Stimulated activated CD8-positive, alpha-beta memory T cell treated with anti-CD3 and anti-CD28 coated beads, Interleukin-7, amount 100 ng/mL, for 1 hour (primary cell): ENCODE measurements around the gene SORCS2.

Experiments used
- DNase-seq, 2 donors: peaks; one replicate each; pipeline ENCODE4 v3.0.0-alpha.2; 2020; ENCODE audit warnings: low read depth in 2 of 2

The SORCS2 gene

DNA sequence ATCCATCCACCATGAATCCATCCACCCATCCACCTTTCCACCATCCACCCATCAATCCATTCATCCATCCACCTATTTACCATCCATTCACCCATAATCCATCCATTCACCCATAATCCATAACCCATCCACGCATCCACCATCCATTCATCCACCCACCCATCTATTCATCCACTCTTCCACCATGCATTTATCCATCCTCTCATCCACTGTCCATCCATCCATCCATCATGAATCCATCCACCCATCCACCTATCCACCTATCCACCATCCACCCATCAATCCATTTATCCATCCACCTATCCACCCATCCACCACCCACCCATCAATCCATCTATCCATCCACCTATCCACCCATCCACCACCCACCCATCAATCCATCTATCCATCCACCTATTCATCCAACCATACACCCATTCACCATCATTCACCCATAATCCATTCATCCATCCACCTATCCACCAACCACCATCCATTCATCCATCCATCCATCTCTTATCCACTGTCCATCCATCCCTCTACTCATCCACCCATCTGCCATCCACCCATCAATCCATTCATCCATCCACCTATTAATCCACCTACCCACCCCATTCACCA lies 422.1 kb downstream of the SORCS2 start:
- no peak for DNase-seq

DNA sequence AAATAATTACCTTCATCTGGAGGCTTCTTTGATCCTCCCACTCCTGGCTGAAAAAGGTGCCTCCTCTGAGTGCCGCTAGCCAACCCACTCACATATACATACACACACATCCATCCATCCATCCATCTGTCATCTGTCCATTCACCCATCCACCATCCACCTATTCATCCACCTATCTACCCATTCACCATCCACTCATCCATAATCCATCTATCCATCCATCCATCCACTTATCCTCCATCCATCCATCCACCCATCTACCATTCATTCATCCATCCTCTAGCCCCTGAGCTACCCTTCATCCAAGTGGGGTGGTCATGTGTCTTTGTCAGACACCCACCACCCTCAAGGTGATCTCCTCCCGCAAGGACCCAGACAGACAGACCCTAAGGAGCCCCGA lies 423.9 kb downstream of the SORCS2 start:
- no peak for DNase-seq

DNA sequence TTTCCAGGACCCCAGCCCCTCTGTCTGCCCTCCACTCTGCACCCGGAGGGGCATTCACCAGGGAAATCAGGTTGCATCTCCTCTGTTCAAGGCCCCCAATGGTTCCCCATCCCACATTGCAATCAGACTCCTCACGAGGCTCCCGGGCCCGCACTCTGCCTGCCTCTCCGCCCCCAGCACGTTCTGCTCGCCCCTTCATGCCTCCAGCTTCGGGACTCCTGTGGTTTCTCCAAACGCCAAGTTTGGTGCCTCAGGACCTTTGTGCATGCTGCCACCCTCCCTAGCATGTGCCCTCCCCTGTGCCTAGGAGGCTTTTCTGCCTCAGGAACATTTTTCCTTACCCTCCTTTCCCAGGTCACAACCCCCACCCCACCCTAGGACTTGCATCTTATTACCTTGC lies 426.0 kb downstream of the SORCS2 start:
- no peak for DNase-seq

DNA sequence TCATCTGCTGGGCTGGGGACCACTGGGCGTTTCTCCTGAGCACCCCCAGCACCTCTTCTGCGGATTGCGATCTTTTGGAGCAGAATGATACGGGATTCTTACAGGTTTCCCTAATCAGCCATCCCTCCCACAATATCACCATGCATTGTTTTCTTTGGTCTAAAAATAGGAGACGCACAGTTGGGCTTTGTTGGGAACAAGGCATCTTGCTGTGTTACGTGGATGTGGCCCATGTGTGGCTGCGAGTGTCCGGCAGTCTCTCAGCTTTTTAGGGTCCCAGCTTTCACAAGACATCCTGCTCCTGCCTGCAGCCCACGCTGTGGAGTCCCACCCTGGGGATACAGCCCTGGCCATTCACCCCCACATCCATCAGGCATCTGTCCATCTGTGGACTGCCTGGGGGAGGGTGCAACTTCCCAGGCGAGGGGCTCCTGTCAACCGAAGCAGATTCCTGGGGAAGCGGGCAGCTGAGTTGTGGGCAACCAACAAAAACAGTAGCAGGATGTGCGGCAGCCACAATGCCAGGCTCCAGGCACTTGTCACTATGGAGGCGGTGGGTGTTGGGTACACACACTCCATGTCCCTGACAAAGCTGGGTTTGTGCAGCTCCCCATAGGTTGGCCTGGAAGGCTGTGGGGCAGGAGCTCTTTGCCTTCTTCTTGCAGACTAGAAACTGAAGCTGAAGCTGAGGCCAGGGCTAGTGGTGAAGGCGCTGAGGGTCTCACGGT lies 427.9 kb downstream of the SORCS2 start:
- DNase-seq, result no peak

DNA sequence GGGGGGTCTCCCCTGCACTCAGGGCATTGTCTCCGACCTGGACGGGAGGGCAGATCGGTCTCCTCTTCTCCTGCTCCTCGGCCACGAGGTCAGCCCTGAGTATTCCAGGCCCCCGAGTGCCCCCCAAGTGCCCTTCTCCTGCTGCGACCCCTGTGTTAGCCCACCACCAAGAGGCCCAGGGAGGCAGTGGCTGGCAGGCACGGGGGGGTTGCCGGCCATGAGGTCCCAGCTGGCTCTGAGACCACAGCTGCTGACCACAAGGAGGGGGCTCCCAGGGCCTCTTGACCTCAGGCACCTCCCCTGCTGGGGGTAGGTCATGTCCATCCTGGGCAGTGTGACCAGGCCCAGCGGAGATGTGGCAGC lies 428.5 kb downstream of the SORCS2 start:
- no peak for DNase-seq

DNA sequence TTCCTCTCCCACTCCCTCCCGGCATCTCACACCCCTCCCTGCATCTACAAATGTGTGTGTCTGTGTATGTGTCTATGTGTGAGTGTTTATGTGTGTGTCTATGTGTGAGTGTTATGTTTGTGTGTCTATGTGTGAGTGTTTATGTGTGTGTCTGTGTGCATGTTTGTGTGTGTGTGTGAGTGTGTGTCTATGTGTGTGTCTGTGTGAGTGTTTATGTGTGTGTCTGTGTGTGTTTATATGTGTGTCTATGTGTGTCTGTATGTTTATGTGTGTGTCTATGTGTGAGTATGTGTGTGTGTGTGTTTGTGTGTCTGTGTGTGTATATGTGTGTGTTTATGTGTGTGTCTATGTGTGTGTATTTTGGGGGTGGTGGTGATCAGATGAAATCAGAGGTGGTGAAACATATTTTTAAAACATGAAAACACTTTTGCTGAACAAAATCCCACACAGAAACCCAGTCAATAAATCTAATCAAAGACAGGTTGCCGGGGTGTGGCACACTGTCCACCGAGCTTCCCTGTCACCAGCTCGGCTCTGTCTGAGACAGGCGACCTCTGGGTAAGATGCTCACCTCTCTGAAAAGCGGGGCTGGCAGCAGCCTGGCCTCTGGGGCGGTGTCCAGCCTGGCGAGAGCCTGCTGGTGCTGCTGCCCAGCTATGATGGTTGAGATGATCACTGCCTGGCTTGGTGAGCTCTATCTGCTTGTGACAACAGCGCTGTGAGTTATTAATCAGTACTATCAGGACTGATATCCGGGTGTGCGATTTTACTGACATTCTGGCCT lies 429.1 kb downstream of the SORCS2 start:
- DNase-seq, result no peak

DNA sequence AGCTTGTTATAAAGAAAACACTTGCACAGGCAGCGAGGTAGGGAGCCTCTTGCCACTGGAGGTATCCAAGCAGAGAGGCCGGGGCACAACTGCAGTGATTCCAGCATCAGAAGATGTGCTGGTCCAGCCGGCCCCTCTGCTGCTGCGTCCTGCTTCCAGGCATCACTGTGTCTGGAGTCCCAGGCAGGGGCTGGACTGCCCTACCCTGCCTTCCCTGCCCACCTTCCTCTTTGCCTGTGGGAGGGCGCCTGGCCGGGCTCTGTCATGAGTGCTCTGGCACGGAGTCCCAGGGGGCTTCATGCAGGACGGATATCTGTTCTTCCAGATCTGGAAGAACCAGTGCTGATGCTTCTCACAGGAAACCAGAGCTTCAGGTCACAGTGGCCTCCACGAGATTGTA lies 430.0 kb downstream of the SORCS2 start:
- DNase-seq, result no peak

DNA sequence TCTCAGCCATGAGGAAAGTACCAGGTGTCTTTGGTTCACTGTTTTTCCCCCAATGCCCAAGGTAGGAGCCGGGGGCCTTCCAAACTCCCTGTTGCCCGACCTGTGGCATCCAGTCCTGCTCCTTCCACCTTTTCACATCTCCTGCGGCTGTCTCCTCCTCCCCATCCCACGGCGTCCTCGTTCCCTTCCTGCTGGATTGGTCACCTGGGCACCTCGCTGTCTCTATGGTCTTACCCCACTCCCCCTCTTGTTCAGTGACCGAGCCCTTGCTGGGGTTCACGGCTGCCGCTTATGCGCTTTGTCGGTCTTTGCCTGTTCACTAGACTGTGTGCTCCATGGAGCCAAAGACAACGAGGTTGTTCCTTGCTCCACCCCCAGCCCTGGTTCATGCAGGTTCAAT lies 431.1 kb downstream of the SORCS2 start:
- DNase-seq, result no peak

DNA sequence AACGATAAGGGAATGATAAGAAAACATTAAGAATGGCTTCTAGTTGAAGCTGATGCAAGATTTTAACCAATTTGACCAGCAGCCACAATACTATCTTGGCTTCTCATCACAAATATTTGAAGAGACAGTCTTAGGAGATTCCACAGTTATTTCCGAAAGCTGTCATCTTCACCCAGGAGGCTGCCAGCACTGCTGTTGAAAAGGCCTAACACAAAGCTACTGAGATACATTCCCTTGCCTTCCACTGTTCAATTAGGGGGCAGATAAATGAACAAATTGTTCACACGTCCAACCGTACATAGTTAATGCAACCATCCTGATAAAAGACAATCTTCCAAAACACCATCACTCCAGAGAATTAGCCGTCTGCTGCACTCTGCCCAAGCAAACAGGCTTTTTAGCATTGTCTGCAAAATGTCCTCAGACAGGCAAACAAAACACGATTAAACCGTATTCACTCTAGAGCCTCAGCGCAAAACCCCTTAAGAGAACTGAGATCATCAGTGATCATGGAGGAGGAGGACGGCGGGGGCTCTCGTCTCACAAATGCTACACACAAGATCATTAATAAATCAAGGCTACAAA lies 432.1 kb downstream of the SORCS2 start:
- no peak for DNase-seq

DNA sequence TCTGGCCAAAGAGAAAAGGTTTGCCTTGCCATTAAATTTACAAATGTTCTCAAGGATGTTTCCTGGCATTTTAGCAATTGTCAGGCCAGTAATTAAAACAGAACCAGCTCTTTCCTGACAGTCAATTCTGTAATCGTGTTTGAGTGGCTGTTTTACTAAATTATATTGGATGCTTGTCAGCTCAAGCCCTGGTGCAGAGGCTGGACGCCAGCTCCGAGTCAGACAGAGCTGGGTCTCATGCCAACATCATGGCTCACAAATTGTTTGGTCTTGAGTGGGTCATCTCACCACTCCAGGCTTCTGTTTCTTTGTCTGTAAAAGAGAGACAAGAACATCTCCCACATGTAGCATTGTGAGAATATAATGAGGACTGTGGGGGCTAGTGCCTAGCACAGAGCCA lies 432.7 kb downstream of the SORCS2 start:
- DNase-seq, result no peak

DNA sequence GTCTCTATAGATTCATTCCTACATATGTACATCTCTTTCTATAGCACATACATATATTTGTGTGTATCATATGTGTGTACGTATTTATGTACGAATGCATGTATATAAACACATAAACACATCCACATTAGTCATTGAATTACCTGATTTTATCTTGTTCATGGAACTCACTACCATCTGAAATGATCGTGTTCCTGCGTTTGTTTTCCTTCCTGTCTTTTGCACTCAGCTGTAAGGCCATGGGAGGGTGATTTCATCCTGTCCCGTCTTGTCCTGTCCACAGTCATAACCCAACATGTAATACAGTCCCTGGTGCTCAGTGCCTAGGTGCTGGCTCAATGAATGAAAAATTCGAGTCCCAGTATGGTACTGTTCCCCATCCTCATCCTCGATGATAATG lies 434.2 kb downstream of the SORCS2 start:
- no peak for DNase-seq

DNA sequence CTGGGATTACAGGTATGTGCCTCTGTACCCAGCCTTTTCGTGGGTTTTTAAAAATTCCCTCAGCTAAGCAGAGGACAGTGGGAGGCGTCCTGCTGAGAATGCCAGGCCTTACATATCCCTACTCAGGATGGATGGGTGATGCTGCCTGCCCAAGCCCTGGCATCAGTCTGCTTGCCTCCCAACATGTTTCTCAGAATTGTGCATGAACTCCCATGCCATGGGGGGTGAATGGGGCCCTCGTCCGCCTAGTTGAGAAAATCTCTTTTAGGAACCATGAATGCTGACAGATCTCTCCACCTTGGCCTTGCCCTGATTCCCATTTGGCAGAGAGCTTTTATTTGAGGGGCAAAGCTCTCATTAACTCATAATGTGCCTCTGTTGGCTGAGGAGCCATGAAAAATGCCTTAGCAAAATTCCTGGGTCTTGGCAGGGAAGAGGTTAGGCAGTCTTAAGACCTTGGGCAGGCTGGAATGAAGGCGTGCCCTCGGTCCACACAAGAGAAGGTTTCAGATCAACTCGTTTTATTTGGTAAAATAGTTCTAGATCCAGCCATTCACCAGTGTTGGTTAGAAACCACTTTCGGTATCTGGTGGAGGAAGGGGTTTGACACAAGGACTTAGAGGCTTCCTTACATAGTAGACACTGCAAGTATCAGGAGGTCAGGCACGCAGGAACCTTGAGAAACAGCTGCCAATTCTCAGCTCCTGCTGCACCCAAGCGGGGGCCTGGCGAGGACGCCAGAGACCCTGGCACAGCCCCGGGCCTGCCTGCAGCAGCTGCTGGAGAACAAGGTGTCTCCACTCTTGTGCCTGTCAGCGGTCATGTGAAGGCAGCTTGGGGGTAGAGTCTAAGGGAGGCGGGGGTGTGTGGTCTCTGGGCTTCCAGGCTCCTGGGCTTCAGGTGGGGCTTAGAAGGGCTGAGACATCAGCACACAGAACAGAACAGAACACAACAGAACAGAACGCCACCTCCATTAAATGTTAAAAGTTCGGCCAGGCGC lies 435.2 kb downstream of the SORCS2 start:
- no peak for DNase-seq

DNA sequence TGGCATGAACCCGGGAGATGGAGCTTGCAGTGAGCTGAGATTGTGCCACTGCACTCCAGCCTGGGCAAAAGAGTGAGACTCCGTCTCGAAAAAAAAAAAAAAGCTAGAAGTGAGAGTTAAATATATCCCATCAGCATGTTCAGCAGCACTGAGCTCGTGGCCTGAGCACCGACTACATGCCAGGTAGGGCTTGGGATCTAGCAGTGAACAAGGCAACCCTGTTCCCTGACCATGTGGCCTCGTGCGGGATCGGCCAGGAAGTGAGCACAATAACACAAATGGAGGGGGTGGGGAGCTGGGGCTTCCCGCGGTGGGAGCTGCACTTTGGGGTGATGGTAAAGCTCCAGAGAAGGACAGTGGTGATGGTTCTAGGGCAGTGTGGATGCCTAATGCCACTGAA lies 436.1 kb downstream of the SORCS2 start:
- no peak for DNase-seq

DNA sequence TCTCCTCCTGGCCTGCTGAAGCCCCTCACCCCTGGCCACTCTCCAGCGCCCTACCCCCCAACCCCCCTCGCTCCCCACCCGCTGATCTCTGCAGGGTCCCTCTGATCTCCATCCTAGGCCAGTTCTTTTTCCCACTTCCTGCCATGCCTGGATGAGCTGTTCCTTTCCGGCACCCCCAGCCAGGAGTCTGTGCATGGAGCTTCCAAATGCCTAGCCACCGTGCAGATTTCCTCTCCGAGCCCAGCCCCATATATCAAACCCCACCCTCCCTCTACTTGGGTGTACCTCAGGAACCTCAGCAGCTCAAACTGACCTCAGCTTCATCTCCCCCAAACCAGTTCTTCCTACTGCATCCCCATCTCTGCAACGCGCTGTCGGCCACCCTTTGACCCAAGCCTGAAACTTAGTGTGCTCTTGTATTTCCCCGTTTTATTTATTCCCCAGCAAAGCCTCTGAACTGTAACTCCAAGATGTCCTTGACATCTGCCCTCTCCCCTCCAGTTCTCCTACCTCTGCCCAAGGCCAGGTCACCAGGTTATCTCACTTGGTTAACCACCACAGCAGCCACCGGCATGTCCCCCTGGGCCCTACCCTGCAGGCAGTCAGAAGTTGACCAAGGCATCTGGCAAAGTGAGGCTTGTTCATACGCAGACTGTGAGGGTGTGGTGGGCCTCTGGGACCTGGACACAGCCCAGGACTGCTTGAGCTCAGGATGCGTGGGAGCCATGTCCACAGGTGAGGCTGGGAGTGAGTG lies 437.3 kb downstream of the SORCS2 start:
- DNase-seq, result no peak

DNA sequence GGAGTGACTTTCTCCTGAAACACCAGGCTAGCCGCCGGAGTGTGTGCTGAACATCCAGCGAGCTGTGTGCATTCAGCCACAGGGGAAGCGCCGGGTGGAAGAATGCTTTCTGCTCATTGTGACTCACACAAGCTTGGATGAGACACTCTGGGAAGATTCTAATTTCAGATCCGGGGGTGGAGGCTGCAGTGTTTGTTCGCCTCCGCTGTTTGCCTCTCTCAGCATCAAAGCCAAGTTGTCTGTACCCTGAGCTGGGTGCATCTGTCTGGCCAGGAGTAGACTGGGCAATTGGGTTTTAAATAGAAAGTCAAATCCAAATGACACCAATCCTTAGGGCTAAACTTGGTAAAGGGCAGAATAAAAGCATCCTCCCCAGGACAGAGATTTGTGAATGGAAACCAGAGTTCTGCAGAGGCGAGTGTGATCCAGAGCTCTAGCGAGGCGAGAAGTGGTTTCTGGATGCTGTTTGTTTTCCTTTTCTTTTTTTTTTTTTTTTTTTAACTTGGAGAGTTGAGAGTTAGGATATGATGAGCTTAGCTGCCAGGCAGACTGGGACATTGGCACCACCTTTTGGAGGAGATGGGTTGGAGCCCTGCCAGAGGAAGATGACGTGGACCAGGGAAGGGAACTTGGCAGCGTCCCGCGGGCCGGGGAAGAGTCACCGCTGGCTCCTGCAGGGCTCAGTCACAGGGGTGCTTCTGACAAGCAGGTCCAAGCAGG lies 438.4 kb downstream of the SORCS2 start:
- DNase-seq, result no peak

DNA sequence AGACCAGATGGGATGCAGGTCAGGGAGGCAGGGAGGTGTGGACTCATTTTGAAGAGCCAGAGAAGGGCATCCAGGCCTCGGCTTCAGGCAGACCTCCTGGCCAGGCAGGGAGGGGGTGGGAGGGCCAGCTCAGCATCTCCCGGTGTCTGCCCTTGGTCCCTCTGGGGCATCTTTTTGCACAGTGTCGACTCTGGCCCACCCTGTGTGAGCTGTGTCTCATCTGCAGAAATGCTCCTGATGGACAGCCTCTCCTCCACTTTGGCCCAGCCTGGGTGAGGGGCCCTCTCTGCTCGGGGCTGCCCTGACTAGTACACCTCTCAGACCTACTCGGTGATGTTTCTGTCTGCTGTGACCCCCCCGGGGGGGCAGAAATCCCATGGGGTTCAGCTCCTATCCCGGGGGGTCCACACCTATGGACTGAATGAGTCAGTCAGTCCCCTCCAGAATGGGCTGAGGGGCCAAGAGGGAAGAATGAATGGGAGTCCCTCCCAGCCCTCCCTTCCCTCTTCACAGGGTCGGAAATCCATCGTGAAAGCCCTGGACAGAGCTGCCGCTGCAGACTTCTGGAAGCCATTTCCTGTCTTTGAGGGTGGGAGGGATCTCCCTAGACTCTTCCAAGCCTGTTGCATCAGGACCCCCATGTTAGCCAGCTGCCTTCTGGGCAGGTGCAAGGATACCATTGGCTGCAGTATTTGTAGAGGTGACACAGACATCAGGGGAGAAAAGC lies 439.1 kb downstream of the SORCS2 start:
- DNase-seq, result no peak

DNA sequence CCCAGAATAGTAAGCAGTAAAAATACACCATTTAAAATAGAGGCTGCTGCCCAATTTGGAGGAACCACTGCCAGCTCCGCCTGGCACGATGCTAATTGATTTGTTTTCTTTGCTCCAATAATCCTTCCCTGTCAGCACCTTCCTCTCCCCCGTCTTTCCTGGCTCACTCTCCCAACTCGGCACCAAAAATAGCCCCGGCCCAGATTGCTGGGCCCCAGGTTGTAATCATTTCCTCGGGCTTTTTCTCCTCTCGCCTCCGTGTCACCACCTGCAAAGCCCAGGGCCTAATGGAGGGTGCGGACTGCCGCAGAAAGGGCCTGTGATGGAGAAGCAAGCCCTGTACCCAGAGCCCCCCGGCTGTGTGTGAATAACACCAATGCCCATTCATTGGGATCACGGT lies 440.0 kb downstream of the SORCS2 start:
- no peak for DNase-seq

DNA sequence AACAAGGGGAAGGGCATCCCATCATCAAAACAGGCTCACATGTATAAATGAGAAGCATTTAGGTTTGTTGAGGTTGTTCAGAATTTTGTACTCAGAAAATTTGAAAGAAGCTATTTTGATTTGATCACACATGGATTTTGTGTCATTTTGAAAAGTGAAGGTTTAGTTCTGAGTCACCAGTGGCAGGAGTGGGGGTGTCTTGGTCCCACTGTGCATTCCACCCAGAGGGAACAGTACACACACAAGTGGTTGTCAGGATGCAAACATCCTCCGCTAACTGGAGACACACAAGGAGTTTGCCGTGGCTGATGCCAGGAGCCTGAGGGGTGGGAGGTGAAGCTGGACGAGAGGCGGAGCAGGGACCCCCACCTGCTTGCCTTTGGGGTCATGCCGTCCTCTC lies 440.6 kb downstream of the SORCS2 start:
- no peak for DNase-seq

DNA sequence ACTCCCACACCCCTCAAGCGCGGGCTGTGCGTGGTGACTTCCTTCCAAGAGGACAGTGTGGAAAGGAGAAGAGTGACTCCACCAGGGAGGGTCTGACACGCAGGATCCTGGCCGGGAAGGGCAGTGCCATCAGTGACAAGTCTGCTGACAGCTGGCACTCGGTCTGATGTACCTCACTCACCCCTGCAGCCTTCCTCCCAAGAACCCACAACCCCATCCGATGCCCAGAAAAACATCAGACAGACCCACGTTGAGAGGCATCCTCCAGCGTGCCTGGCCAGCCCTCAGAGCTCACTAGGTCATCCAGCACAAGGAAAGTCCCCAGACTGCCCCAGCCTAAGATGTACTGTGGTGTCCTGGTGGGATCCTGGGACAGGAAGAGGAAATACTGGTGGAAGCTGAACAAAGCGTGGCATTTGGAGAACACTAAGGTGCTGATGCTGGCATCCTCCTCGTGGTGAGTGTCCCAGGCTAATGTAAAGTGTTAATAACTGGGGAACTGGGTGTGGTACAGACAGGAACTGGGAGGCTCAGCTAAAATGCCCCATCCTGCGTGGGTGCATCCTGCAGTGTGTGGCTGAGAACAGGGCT lies 442.4 kb downstream of the SORCS2 start:
- DNase-seq, result no peak
